Left lobe of liver (tissue), 2 donors: ENCODE data around the gene BMP2K. TPM values are rescaled to one million over a fixed set of nuclear protein-coding genes. Genes with fewer than 3 reads are reported as not detected.

Experiments
- ATAC-seq: fragments of 200-7000 bp; cut with Tn5 transposase; one replicate; pipeline ENCODE4 v1.9.1; 2020; ENCODE audit warnings: mild to moderate bottlenecking, moderate library complexity
- DNase-seq: peaks from one replicate; pipeline ENCODE4 v3.0.0-alpha.2; 2020; ENCODE audit warnings: low spot score
- total RNA-seq: library from RNA; stranded (reverse); gene quantifications from one replicate; pipeline ENCODE4 v1.2.1, GENCODE V29; 2021
- donor health status: DM: no; HTN: no; CAD: no; lungs with moderate emphysema.
- donor health status: DM: no; HTN: yes; CAD: no.

The BMP2K gene
- total RNA-seq, 1 donor from 2014 or later: 14.2 TPM

GRCh38 chr4:78763763-78764387 is 12.3 kb upstream of the BMP2K start:
- ATAC-seq (no peak), DNase-seq (no peak)

GRCh38 chr4:78764498-78764961 is 11.6 kb upstream of the BMP2K start:
- ATAC-seq (no peak), DNase-seq (no peak)

GRCh38 chr4:78765432-78766006 is 10.6 kb upstream of the BMP2K start:
- DNase-seq (no peak), ATAC-seq (no peak)

- peak; percentile 31 for ATAC-seq
- DNase-seq: no peak
Measured at GRCh38 chr4:78766026-78766425, 10.1 kb upstream of the BMP2K start.

GRCh38 chr4:78766650-78767049 is 9.5 kb upstream of the BMP2K start:
- ATAC-seq (no peak), DNase-seq (no peak)

GRCh38 chr4:78767350-78767749 is 8.8 kb upstream of the BMP2K start:
- DNase-seq (no peak), ATAC-seq (no peak)

GRCh38 chr4:78768452-78769180 is 7.5 kb upstream of the BMP2K start:
- no peak for DNase-seq
- ATAC-seq: no peak

GRCh38 chr4:78770091-78770642 is 6.0 kb upstream of the BMP2K start:
- DNase-seq: no peak
- ATAC-seq: no peak

GRCh38 chr4:78772526-78773091 is 3.5 kb upstream of the BMP2K start:
- ATAC-seq (no peak), DNase-seq (no peak)

GRCh38 chr4:78774417-78774816 is 1.7 kb upstream of the BMP2K start:
- ATAC-seq: no peak
- no peak for DNase-seq

- peak; percentile 92 for DNase-seq
- ATAC-seq: peak; percentile 82
Measured at GRCh38 chr4:78775303-78776078, 659 bp upstream of the BMP2K start.

- peak; percentile 52 for ATAC-seq
- peak; percentile 59 for DNase-seq
Measured at GRCh38 chr4:78776729-78777575, 802 bp downstream of the BMP2K start.

- no peak for ATAC-seq
Measured at GRCh38 chr4:78777576-78777940, 1.4 kb downstream of the BMP2K start.

GRCh38 chr4:78778530-78778929 is 2.4 kb downstream of the BMP2K start:
- ATAC-seq: no peak
- DNase-seq: no peak

More at GRCh38 chr4:78777576-78777940, 1.4 kb downstream of the BMP2K start:
- DNase-seq: no peak

GRCh38 chr4:78779280-78779679 is 3.1 kb downstream of the BMP2K start:
- ATAC-seq (no peak), DNase-seq (no peak)

GRCh38 chr4:78780093-78780492 is 3.9 kb downstream of the BMP2K start:
- DNase-seq (no peak), ATAC-seq (no peak)

GRCh38 chr4:78781139-78781538 is 5.0 kb downstream of the BMP2K start:
- ATAC-seq (no peak), DNase-seq (no peak)

GRCh38 chr4:78781924-78782323 is 5.8 kb downstream of the BMP2K start:
- ATAC-seq: no peak

GRCh38 chr4:78784236-78784865 is 8.2 kb downstream of the BMP2K start:
- DNase-seq (no peak), ATAC-seq (peak; percentile 16)

More at GRCh38 chr4:78781924-78782323, 5.8 kb downstream of the BMP2K start:
- DNase-seq: no peak
